ENCODE results near the gene NUF2.
"Not testable (repeated sequence)": the region's sequence is repeated elsewhere in the genome, so short reads cannot be mapped to it uniquely, and the experiment has no call there.

The NUF2 gene

GRCh38 chr1:163335216-163335615 is 13.5 kb downstream of the NUF2 start:
- no peak for DNase-seq (ENCODE audit: low spot score)

GRCh38 chr1:163337631-163338030 is 15.9 kb downstream of the NUF2 start:
- DNase-seq (ENCODE audit: low spot score): no peak

GRCh38 chr1:163346326-163346870 is 24.6 kb downstream of the NUF2 start:
- DNase-seq (ENCODE audit: low spot score): no peak

- DNase-seq (ENCODE audit: low spot score): no peak
Observed at GRCh38 chr1:163347106-163347505, 25.4 kb downstream of the NUF2 start.

- no peak for DNase-seq (ENCODE audit: low spot score)
Observed at GRCh38 chr1:163351912-163352311, 30.2 kb downstream of the NUF2 start.

- no peak for DNase-seq (ENCODE audit: low spot score)
Observed at GRCh38 chr1:163357378-163357777, 35.6 kb downstream of the NUF2 start.

GRCh38 chr1:163358172-163358571 is 36.4 kb downstream of the NUF2 start:
- DNase-seq (ENCODE audit: low spot score): not testable (repeated sequence)

GRCh38 chr1:163361123-163361934 is 39.6 kb downstream of the NUF2 start:
- peak; percentile 23 for DNase-seq (ENCODE audit: low spot score)

GRCh38 chr1:163365186-163365585 is 43.4 kb downstream of the NUF2 start:
- peak; percentile 63 for DNase-seq (ENCODE audit: low spot score)

GRCh38 chr1:163366555-163366954 is 44.8 kb downstream of the NUF2 start:
- no peak for DNase-seq (ENCODE audit: low spot score)

- DNase-seq (ENCODE audit: low spot score): peak; percentile 83
Observed at GRCh38 chr1:163367721-163368120, 46.0 kb downstream of the NUF2 start.

GRCh38 chr1:163372576-163372975 is 50.8 kb downstream of the NUF2 start:
- DNase-seq (ENCODE audit: low spot score): no peak

GRCh38 chr1:163378554-163378953 is 56.8 kb downstream of the NUF2 start:
- no peak for DNase-seq (ENCODE audit: low spot score)

- DNase-seq (ENCODE audit: low spot score): no peak
Observed at GRCh38 chr1:163379801-163380200, 58.0 kb downstream of the NUF2 start.

GRCh38 chr1:163381487-163382184 is 59.9 kb downstream of the NUF2 start:
- DNase-seq (ENCODE audit: low spot score): no peak

- DNase-seq (ENCODE audit: low spot score): no peak
Observed at GRCh38 chr1:163382395-163382794, 60.6 kb downstream of the NUF2 start.

- no peak for DNase-seq (ENCODE audit: low spot score)
Observed at GRCh38 chr1:163387146-163387545, 65.4 kb downstream of the NUF2 start.

- DNase-seq (ENCODE audit: low spot score): no peak
Observed at GRCh38 chr1:163388970-163389369, 67.2 kb downstream of the NUF2 start.

- DNase-seq (ENCODE audit: low spot score): no peak
Observed at GRCh38 chr1:163395790-163396189, 74.0 kb downstream of the NUF2 start.

GRCh38 chr1:163397451-163398200 is 75.9 kb downstream of the NUF2 start:
- DNase-seq (ENCODE audit: low spot score): no peak

- DNase-seq (ENCODE audit: low spot score): no peak
Observed at GRCh38 chr1:163399001-163399400, 77.2 kb downstream of the NUF2 start.

- no peak for DNase-seq (ENCODE audit: low spot score)
Observed at GRCh38 chr1:163399976-163400601, 78.3 kb downstream of the NUF2 start.

Measured in COLO829 (cell line).